Activated CD4-positive, alpha-beta T cell treated with anti-CD3 and anti-CD28 coated beads, Interleukin-2, amount 10 ng/mL, durations not matched to agents 7 days and 5 days (primary cell): ENCODE data around the gene VPS13C. TPM values are rescaled to one million over a fixed set of nuclear protein-coding genes. Genes with fewer than 3 reads are reported as not detected.

Experiments used
- CTCF ChIA-PET: fragments of 350-600 bp; sonication (Branson Sonifier 250); formaldehyde crosslinking; loops from one replicate; lab custom pipeline; 2021; ENCODE audit warnings: antibody characterized with exemption; lab: Charles Lee
- POLR2A ChIA-PET: fragments of 350-600 bp; sonication (Branson Sonifier 250); formaldehyde crosslinking; loops from one replicate; lab custom pipeline; 2021; ENCODE audit warnings: antibody characterized with exemption; lab: Charles Lee
- DNase-seq: peaks from one replicate; pipeline ENCODE4 v3.0.0-alpha.2; 2020
- H3K27ac Mint-ChIP-seq: one replicate; pipeline ENCODE4 v1.8.0; 2021; ENCODE audit warnings: mild to moderate bottlenecking, moderate library complexity, mixed read lengths
- H3K27me3 Mint-ChIP-seq: one replicate; pipeline ENCODE4 v1.8.0; 2021; ENCODE audit warnings: mixed read lengths
- H3K36me3 Mint-ChIP-seq: one replicate; pipeline ENCODE4 v1.8.0; 2021; ENCODE audit warnings: low read depth, mixed read lengths
- H3K4me1 Mint-ChIP-seq: one replicate; pipeline ENCODE4 v1.8.0; 2021; ENCODE audit warnings: mixed read lengths
- H3K4me3 Mint-ChIP-seq: one replicate; pipeline ENCODE4 v1.8.0; 2021; ENCODE audit warnings: mild to moderate bottlenecking, moderate library complexity, mixed read lengths
- H3K9me3 Mint-ChIP-seq: one replicate; pipeline ENCODE4 v1.8.0; 2021; ENCODE audit warnings: mixed read lengths
- total RNA-seq, 2 experiments: library from RNA; stranded (reverse); gene quantifications; one replicate each; pipeline ENCODE4 v1.2.3, GENCODE V29; 2021

Gene VPS13C
- total RNA-seq, 2 experiments from 2014 or later: 80.4 to 88.0 TPM

GRCh38 chr15:61829514-61829889 is 230.7 kb downstream of the VPS13C start:
- CTCF ChIA-PET: interaction anchor here (1.2 kb wide), 1 partner anchor 662 kb away, joined by 3 read pairs; no protein-coding TSS in a partner anchor

GRCh38 chr15:61828860-61829513 is 231.3 kb downstream of the VPS13C start:
- Mint-ChIP-seq H3K4me1 (peaks cover 6% of the 10 kb centered on the region), H3K27me3 (peaks cover 5% of the 10 kb centered on the region), H3K9me3 (no peaks in the 10 kb centered on the region), H3K36me3 (no peaks in the 10 kb centered on the region), H3K27ac (no peak overlapping the region), H3K4me3 (no peak overlapping the region)
- POLR2A ChIA-PET: no interaction called here
- CTCF ChIA-PET: interaction anchor here (0.6 to 1.2 kb wide), 2 partner anchors 25 to 661 kb away, joined by 3 read pairs; no protein-coding TSS in a partner anchor
- no peak for DNase-seq

More at GRCh38 chr15:61829514-61829889, 230.7 kb downstream of the VPS13C start:
- no peaks in the 10 kb centered on the region for H3K36me3 Mint-ChIP-seq
- H3K4me3 Mint-ChIP-seq: no peak overlapping the region
- no peak for DNase-seq
- no peak overlapping the region for H3K27ac Mint-ChIP-seq
- no peaks in the 10 kb centered on the region for H3K9me3 Mint-ChIP-seq
- POLR2A ChIA-PET: interaction anchor here (0.6 kb wide), 1 partner anchor 380 kb away, joined by 3 read pairs; no protein-coding TSS in a partner anchor
- peaks cover 7% of the 10 kb centered on the region for H3K27me3 Mint-ChIP-seq
- H3K4me1 Mint-ChIP-seq: peaks cover 8% of the 10 kb centered on the region

GRCh38 chr15:61828008-61828407 is 232.2 kb downstream of the VPS13C start:
- CTCF ChIA-PET: interaction anchor here (0.6 to 0.7 kb wide), 2 partner anchors 13 kb away, joined by 3 to 5 read pairs; no protein-coding TSS in a partner anchor
- H3K36me3 Mint-ChIP-seq: no peaks in the 10 kb centered on the region
- no peak overlapping the region for H3K27ac Mint-ChIP-seq
- peaks cover 5% of the 10 kb centered on the region for H3K4me1 Mint-ChIP-seq
- peaks cover 3% of the 10 kb centered on the region for H3K27me3 Mint-ChIP-seq
- POLR2A ChIA-PET: no interaction called here
- DNase-seq: no peak
- no peaks in the 10 kb centered on the region for H3K9me3 Mint-ChIP-seq
- no peak overlapping the region for H3K4me3 Mint-ChIP-seq

- no peaks in the 10 kb centered on the region for H3K9me3 Mint-ChIP-seq
- no peak overlapping the region for H3K4me3 Mint-ChIP-seq
- ChIA-PET POLR2A (no interaction called here), CTCF (interaction anchor here (0.7 kb wide), 1 partner anchor 13 kb away, joined by 3 read pairs; no protein-coding TSS in a partner anchor)
- DNase-seq: no peak
- H3K27me3 Mint-ChIP-seq: peaks cover 3% of the 10 kb centered on the region
- peaks cover 5% of the 10 kb centered on the region for H3K4me1 Mint-ChIP-seq
- no peaks in the 10 kb centered on the region for H3K36me3 Mint-ChIP-seq
- H3K27ac Mint-ChIP-seq: no peak overlapping the region
These were observed 233.1 kb downstream of the VPS13C start for GRCh38 chr15:61827131-61827530.

GRCh38 chr15:61824291-61824690 is 236.0 kb downstream of the VPS13C start:
- CTCF ChIA-PET: no interaction called here

GRCh38 chr15:61822511-61822910 is 237.7 kb downstream of the VPS13C start:
- Mint-ChIP-seq H3K27me3 (peaks cover 3% of the 10 kb centered on the region), H3K4me3 (no peak overlapping the region), H3K4me1 (no peaks in the 10 kb centered on the region), H3K9me3 (no peaks in the 10 kb centered on the region), H3K36me3 (no peaks in the 10 kb centered on the region), H3K27ac (no peak overlapping the region)
- POLR2A ChIA-PET: no interaction called here
- CTCF ChIA-PET: interaction anchor here (1.0 kb wide), 1 partner anchor 11 kb away, joined by 3 read pairs; no protein-coding TSS in a partner anchor
- DNase-seq: no peak

More at GRCh38 chr15:61824291-61824690, 236.0 kb downstream of the VPS13C start:
- Mint-ChIP-seq H3K27ac (no peak overlapping the region), H3K4me3 (no peak overlapping the region), H3K4me1 (no peaks in the 10 kb centered on the region), H3K36me3 (no peaks in the 10 kb centered on the region), H3K27me3 (peaks cover 3% of the 10 kb centered on the region), H3K9me3 (no peaks in the 10 kb centered on the region)
- DNase-seq: no peak
- POLR2A ChIA-PET: no interaction called here

- Mint-ChIP-seq H3K36me3 (no peaks in the 10 kb centered on the region), H3K4me3 (no peak overlapping the region), H3K27ac (no peak overlapping the region), H3K9me3 (no peaks in the 10 kb centered on the region), H3K27me3 (peaks cover 2% of the 10 kb centered on the region), H3K4me1 (no peaks in the 10 kb centered on the region)
- ChIA-PET POLR2A (no interaction called here), CTCF (no interaction called here)
- DNase-seq: no peak
These were observed 239.3 kb downstream of the VPS13C start for GRCh38 chr15:61820951-61821350.

- no peak overlapping the region for H3K27ac Mint-ChIP-seq
- CTCF ChIA-PET: interaction anchor here (1.4 kb wide), 1 partner anchor 14 kb away, joined by 5 read pairs; no protein-coding TSS in a partner anchor
- no peak for DNase-seq
- no peaks in the 10 kb centered on the region for H3K9me3 Mint-ChIP-seq
- H3K4me1 Mint-ChIP-seq: no peaks in the 10 kb centered on the region
- H3K36me3 Mint-ChIP-seq: no peaks in the 10 kb centered on the region
- H3K27me3 Mint-ChIP-seq: no peaks in the 10 kb centered on the region
- POLR2A ChIA-PET: no interaction called here
- H3K4me3 Mint-ChIP-seq: no peak overlapping the region
These were observed 240.0 kb downstream of the VPS13C start for GRCh38 chr15:61820212-61820611.

- ChIA-PET CTCF (interaction anchor here (1.4 kb wide), 1 partner anchor 15 kb away, joined by 5 read pairs; no protein-coding TSS in a partner anchor), POLR2A (no interaction called here)
- no peaks in the 10 kb centered on the region for H3K9me3 Mint-ChIP-seq
- H3K27ac Mint-ChIP-seq: no peak overlapping the region
- H3K36me3 Mint-ChIP-seq: no peaks in the 10 kb centered on the region
- H3K4me3 Mint-ChIP-seq: no peak overlapping the region
- no peaks in the 10 kb centered on the region for H3K4me1 Mint-ChIP-seq
- H3K27me3 Mint-ChIP-seq: peaks cover under 1% of the 10 kb centered on the region
- no peak for DNase-seq
These were observed 240.9 kb downstream of the VPS13C start for GRCh38 chr15:61819386-61819785.

- CTCF ChIA-PET: no interaction called here
These were observed 241.4 kb downstream of the VPS13C start for GRCh38 chr15:61818801-61819200.

GRCh38 chr15:61816856-61817255 is 243.4 kb downstream of the VPS13C start:
- Mint-ChIP-seq H3K27me3 (peaks cover 3% of the 10 kb centered on the region), H3K9me3 (no peaks in the 10 kb centered on the region)

More at GRCh38 chr15:61818801-61819200, 241.4 kb downstream of the VPS13C start:
- H3K9me3 Mint-ChIP-seq: no peaks in the 10 kb centered on the region
- no peak overlapping the region for H3K27ac Mint-ChIP-seq
- POLR2A ChIA-PET: no interaction called here
- no peaks in the 10 kb centered on the region for H3K36me3 Mint-ChIP-seq
- H3K4me1 Mint-ChIP-seq: no peaks in the 10 kb centered on the region
- H3K4me3 Mint-ChIP-seq: no peak overlapping the region
- DNase-seq: no peak
- H3K27me3 Mint-ChIP-seq: peaks cover 3% of the 10 kb centered on the region

GRCh38 chr15:61815356-61816083 is 244.7 kb downstream of the VPS13C start:
- POLR2A ChIA-PET: no interaction called here
- CTCF ChIA-PET: no interaction called here

More at GRCh38 chr15:61816856-61817255, 243.4 kb downstream of the VPS13C start:
- ChIA-PET CTCF (interaction anchor here (2.0 kb wide), 1 partner anchor 17 kb away, joined by 4 read pairs; no protein-coding TSS in a partner anchor), POLR2A (no interaction called here)
- H3K27ac Mint-ChIP-seq: no peak overlapping the region
- H3K4me3 Mint-ChIP-seq: no peak overlapping the region
- no peaks in the 10 kb centered on the region for H3K36me3 Mint-ChIP-seq
- DNase-seq: no peak
- H3K4me1 Mint-ChIP-seq: no peaks in the 10 kb centered on the region

GRCh38 chr15:61812476-61812875 is 247.8 kb downstream of the VPS13C start:
- Mint-ChIP-seq H3K4me3 (no peak overlapping the region), H3K9me3 (no peaks in the 10 kb centered on the region), H3K4me1 (no peaks in the 10 kb centered on the region), H3K36me3 (no peaks in the 10 kb centered on the region), H3K27ac (no peak overlapping the region), H3K27me3 (peaks cover 3% of the 10 kb centered on the region)
- ChIA-PET POLR2A (no interaction called here), CTCF (no interaction called here)
- DNase-seq: no peak

More at GRCh38 chr15:61815356-61816083, 244.7 kb downstream of the VPS13C start:
- Mint-ChIP-seq H3K27me3 (peaks cover 3% of the 10 kb centered on the region), H3K9me3 (no peaks in the 10 kb centered on the region), H3K36me3 (no peaks in the 10 kb centered on the region), H3K4me1 (no peaks in the 10 kb centered on the region), H3K27ac (no peak overlapping the region), H3K4me3 (no peak overlapping the region)
- DNase-seq: no peak
